Adrenal gland (tissue), 12 donors: ENCODE results near the gene CREB3L4. TPM values are rescaled to one million over a fixed set of nuclear protein-coding genes. Genes with fewer than 3 reads are reported as not detected.
A peak's percentile ranks its signal among the peaks of the same experiment; 100 is the strongest.

Source experiments
- DNase-seq, 7 donors: peaks; one replicate each; pipeline ENCODE4 v3.0.0-alpha.2; 2019 to 2020
- H3K27ac ChIP-seq, 5 donors: fragments of 200-600 bp; sonication (generic) in 4 of 5; 1 replicate in 3 of 5; 2 replicates in 2 of 5; pipeline versions ENCODE4 v1.5.1 to v1.8.0; 2016 to 2020; ENCODE audit warnings: mild to moderate bottlenecking in 1 of 5
- H3K27me3 ChIP-seq: fragments of 200-600 bp; 2 replicates; pipeline ENCODE4 v1.8.0; 2021
- H3K36me3 ChIP-seq, 2 donors: fragments of 200-600 bp; replicated peaks in 1 of 2; 1 replicate in 1 of 2; 2 replicates in 1 of 2; pipeline versions ENCODE4 v1.5.1 to v1.8.0; 2018 to 2022
- H3K4me1 ChIP-seq, 2 donors: fragments of 200-600 bp; replicated peaks in 1 of 2; 1 replicate in 1 of 2; 2 replicates in 1 of 2; pipeline versions ENCODE4 v1.5.1 to v1.8.0; 2018 to 2021
- H3K4me3 ChIP-seq, 4 donors: fragments of 200-600 bp; sonication (generic) in 3 of 4; one replicate each; pipeline ENCODE4 v1.5.1; 2016 to 2018
- H3K9me3 ChIP-seq, 3 donors: fragments of 200-600 bp; sonication (generic) in 1 of 3; replicated peaks in 1 of 3; 1 replicate in 2 of 3; 2 replicates in 1 of 3; pipeline versions ENCODE4 v1.5.1 to v1.8.0; 2016 to 2021
- POLR2A ChIP-seq, 2 donors: fragments of 450-650 bp; IDR thresholded peaks; one replicate each; pipeline ENCODE4 v1.6.1; 2017; ENCODE audit warnings: antibody characterized with exemption in 2 of 2, mild to moderate bottlenecking in 2 of 2, moderate library complexity in 1 of 2
- WGBS, 4 donors: extraction: QIAGEN DNeasy Blood & Tissue Kit in 2 of 4; methylation state at CpG; one replicate each; pipeline versions ENCODE4 v1.1.5 to v1.1.7; 2013 to 2017; 5-methylcytosine and 5-hydroxymethylcytosine counted together
- intact Hi-C, 2 donors: fragments of 100-400 bp; cut with DNase I; formaldehyde crosslinking; loops; one replicate each; pipeline versions ENCODE4 v1.14.1 to v1.15.0; 2022 to 2023
- polyA plus RNA-seq, 3 donors: library from polyadenylated mRNA; stranded (reverse); fragments of 200-250 nt in 2 of 3; fragments of 350-450 nt in 1 of 3; fragmentation: Illumina TruSeq in 1 of 3; extraction: RNeasy Lipid Tissue Mini Kit (QIAGEN cat#74804) in 1 of 3; gene quantifications; one replicate each; pipeline ENCODE4 v1.2.3, GENCODE V29; 2013 to 2014
- total RNA-seq, 9 donors: library from RNA; depleted of rRNA in 4 of 9; stranded (reverse); fragments of >200 nt in 4 of 9; fragments of 120-200 nt in 1 of 9; fragmentation: NEBNext Ultra II Directional in 1 of 9; extraction: Animal tissue kit (Norgen Biotek cat#: 25700) in 1 of 9; gene quantifications; one replicate each; pipeline versions ENCODE4 v1.1.0 to v1.2.4, GENCODE V29; 2013 to 2023
- TF ChIP-seq, protein P1 (sequence below), 6 experiments: fragments of 450-650 bp in 4 of 6; fragments of 200-600 bp in 2 of 6; sonication (generic) in 1 of 6; IDR thresholded peaks; 1 replicate in 5 of 6; 2 replicates in 1 of 6; pipeline versions ENCODE4 v1.5.1 to v1.8.0; 2016 to 2021; ENCODE audit warnings: antibody characterized with exemption in 6 of 6, mild to moderate bottlenecking in 2 of 6, moderate library complexity in 1 of 6
- donor health status: healthy with polysubstance abuse.
- donor health status: Bipolar disorder and iron deficiency.
- donor health status: DM: yes; HTN: yes; CAD: no.
- donor health status: DM: no; HTN: no; CAD: no.
- donor health status: DM: no; HTN: no; CAD: no.
- donor health status: DM: yes; HTN: yes; CAD: no.

The CREB3L4 gene
- total and polyA plus RNA-seq, 12 donors: 5.1 to 21.8 (median 15.1) TPM

- intact Hi-C loops: no loop called here
- Histone ChIP-seq H3K9me3 (no peaks in the 10 kb centered on the region), H3K36me3 (peaks cover 0 to 38% of the 10 kb centered on the region in 2 donors), H3K4me3 (no peak overlapping the region), H3K27ac (peak overlapping the region in 2 of 5 donors; percentile 23 to 55), H3K4me1 (peaks cover 0 to 3% of the 10 kb centered on the region in 2 donors), H3K27me3 (no peaks in the 10 kb centered on the region)
- DNase-seq: no peak
- TF ChIP-seq, protein P1, sequence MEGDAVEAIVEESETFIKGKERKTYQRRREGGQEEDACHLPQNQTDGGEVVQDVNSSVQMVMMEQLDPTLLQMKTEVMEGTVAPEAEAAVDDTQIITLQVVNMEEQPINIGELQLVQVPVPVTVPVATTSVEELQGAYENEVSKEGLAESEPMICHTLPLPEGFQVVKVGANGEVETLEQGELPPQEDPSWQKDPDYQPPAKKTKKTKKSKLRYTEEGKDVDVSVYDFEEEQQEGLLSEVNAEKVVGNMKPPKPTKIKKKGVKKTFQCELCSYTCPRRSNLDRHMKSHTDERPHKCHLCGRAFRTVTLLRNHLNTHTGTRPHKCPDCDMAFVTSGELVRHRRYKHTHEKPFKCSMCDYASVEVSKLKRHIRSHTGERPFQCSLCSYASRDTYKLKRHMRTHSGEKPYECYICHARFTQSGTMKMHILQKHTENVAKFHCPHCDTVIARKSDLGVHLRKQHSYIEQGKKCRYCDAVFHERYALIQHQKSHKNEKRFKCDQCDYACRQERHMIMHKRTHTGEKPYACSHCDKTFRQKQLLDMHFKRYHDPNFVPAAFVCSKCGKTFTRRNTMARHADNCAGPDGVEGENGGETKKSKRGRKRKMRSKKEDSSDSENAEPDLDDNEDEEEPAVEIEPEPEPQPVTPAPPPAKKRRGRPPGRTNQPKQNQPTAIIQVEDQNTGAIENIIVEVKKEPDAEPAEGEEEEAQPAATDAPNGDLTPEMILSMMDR (IDR thresholded peaks at IDR 0.05): no peak
- no peak for TF ChIP-seq POLR2A (IDR thresholded peaks at IDR 0.05)
- WGBS, 4 donors: 56 to 69% (median 60%) methylated on average over 4 of the region's 4 CpGs
Measured at GRCh38 chr1:153928791-153929341, 38.8 kb upstream of the CREB3L4 start.

GRCh38 chr1:153929426-153929825, 38.3 kb upstream of the CREB3L4 start:
- Histone ChIP-seq H3K4me1 (no peaks in the 10 kb centered on the region), H3K4me3 (no peak overlapping the region), H3K9me3 (no peaks in the 10 kb centered on the region), H3K36me3 (peaks cover 0 to 44% of the 10 kb centered on the region in 2 donors), H3K27me3 (no peaks in the 10 kb centered on the region), H3K27ac (peak overlapping the region in 2 of 5 donors; percentile 23 to 55)
- no peak for DNase-seq
- WGBS, 4 donors: 84 to 93% (median 91%) methylated on average over 5 of the region's 5 CpGs
- TF ChIP-seq POLR2A (IDR thresholded peaks at IDR 0.05): no peak
- TF ChIP-seq, protein P1 (IDR thresholded peaks at IDR 0.05): no peak
- intact Hi-C loops: no loop called here

GRCh38 chr1:153929981-153930948, 37.4 kb upstream of the CREB3L4 start:
- DNase-seq: no peak
- TF ChIP-seq POLR2A (IDR thresholded peaks at IDR 0.05): no peak
- TF ChIP-seq, protein P1 (IDR thresholded peaks at IDR 0.05): no peak
- Histone ChIP-seq H3K4me1 (no peaks in the 10 kb centered on the region), H3K27me3 (no peaks in the 10 kb centered on the region), H3K9me3 (no peaks in the 10 kb centered on the region), H3K27ac (no peak overlapping the region), H3K4me3 (no peak overlapping the region), H3K36me3 (peaks cover 0 to 52% of the 10 kb centered on the region in 2 donors)
- intact Hi-C loops: no loop called here
- WGBS, 4 donors: 78 to 84% (median 82%) methylated on average over 8 to 14 of the region's 14 CpGs
